Mucosa of stomach (tissue), 1 donor: Measurements from ENCODE around the gene BABAM2.

Experiments used
- H3K27me3 ChIP-seq: one replicate; pipeline ENCODE4 v1.7.0; 2013; ENCODE audit warnings: mild to moderate bottlenecking, low read length; ENCODE audit not compliant: control insufficient read depth, insufficient read depth
- H3K36me3 ChIP-seq: one replicate; pipeline ENCODE4 v1.7.0; 2013; ENCODE audit warnings: low read length; ENCODE audit not compliant: control insufficient read depth, insufficient read depth
- H3K4me1 ChIP-seq: one replicate; pipeline ENCODE4 v1.7.0; 2013; ENCODE audit warnings: mild to moderate bottlenecking, low read length; ENCODE audit not compliant: control insufficient read depth, insufficient read depth
- H3K4me3 ChIP-seq: one replicate; pipeline ENCODE4 v1.7.0; 2013; ENCODE audit warnings: low read length
- H3K9ac ChIP-seq: one replicate; pipeline ENCODE4 v1.7.0; 2013; ENCODE audit warnings: mild to moderate bottlenecking, low read length, moderate library complexity
- H3K9me3 ChIP-seq: one replicate; pipeline ENCODE4 v1.7.0; 2013; ENCODE audit warnings: mild to moderate bottlenecking, low read length, moderate library complexity; ENCODE audit not compliant: control insufficient read depth
- donor health status: Pancreatic carcinoma.

BABAM2 gene

DNA sequence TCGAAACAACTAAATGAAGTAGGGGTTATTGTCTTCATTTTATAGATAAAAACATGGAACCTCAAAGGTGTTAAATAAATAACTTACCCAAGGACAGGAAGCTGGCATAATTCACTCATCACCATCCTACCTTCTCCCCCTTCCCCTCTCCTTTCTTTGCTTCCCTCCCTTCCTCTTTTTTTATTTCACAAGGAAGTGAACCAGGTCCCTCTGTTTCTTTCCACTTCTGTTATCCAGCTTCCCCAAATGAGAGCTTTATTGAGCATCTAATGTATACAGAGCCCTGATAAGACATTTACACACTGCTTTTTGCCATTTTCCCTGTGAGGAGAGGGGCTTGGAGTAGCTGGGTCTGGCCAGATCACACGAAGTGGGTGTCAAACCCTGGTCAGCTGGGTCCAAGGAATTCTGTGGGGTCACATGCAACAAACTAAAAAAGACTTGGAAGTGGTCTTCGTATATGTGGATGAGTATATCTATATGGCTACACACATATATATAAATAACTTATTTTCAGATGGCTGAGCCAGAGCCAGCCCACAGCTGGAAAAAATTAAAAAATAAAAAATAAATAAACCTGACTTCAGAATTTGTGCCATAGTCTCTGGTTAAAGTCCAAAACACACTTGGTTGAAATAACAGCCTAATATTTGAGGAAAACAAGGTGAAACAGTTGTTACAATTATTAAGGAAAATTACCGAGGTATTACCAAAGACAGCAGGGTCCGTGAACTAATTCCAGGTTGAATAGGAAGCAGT is 452.8 kb downstream of the BABAM2 start:
- no peaks in the 10 kb centered on the region for H3K9me3 ChIP-seq
- no peaks in the 10 kb centered on the region for H3K36me3 ChIP-seq
- no peak overlapping the region for H3K4me3 ChIP-seq
- H3K9ac ChIP-seq = no peak overlapping the region
- no peaks in the 10 kb centered on the region for H3K27me3 ChIP-seq
- peaks cover 35% of the 10 kb centered on the region for H3K4me1 ChIP-seq

- H3K9me3 ChIP-seq = no peaks in the 10 kb centered on the region
- no peaks in the 10 kb centered on the region for H3K27me3 ChIP-seq
- peaks cover 28% of the 10 kb centered on the region for H3K4me1 ChIP-seq
- H3K4me3 ChIP-seq = no peak overlapping the region
- no peak overlapping the region for H3K9ac ChIP-seq
- H3K36me3 ChIP-seq = no peaks in the 10 kb centered on the region
Measured at GRCh38 chr2:28343971-28344715, 453.6 kb downstream of the BABAM2 start.

DNA sequence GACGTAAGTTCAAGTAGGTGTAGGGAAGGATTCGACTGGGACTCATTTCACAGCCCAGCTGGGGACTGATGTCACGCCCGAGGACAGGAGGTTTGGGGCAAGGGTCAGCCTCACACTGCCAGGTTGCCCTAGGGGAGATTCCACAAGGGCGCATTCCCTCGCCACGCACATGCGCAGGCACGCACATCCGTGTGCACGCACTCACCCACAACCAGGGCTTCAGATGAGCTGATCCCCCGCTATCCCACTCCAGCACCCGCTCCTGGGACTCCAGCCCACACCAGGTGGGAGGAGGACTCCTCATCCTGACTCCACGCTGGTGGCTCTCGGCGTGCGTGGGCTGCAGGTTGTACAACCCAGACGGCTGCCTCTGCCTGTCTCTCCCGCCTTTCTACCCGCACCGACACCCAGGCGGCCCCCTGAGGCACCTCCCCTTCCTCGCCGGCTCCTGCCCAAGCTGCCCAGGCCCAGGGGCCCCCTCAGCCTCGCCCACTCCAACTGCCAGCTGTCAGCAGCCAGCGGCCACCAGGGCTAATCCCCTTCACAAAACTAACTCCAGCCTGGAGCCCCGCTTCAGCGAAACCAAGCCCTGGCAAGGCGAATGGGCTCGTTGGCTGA is 454.3 kb downstream of the BABAM2 start:
- H3K4me1 ChIP-seq = peaks cover 28% of the 10 kb centered on the region
- no peaks in the 10 kb centered on the region for H3K27me3 ChIP-seq
- no peaks in the 10 kb centered on the region for H3K9me3 ChIP-seq
- no peak overlapping the region for H3K9ac ChIP-seq
- no peaks in the 10 kb centered on the region for H3K36me3 ChIP-seq
- no peak overlapping the region for H3K4me3 ChIP-seq

GRCh38 chr2:28345619-28346018 is 455.1 kb downstream of the BABAM2 start:
- no peak overlapping the region for H3K4me3 ChIP-seq
- H3K4me1 ChIP-seq = peaks cover 26% of the 10 kb centered on the region
- H3K36me3 ChIP-seq = no peaks in the 10 kb centered on the region
- no peaks in the 10 kb centered on the region for H3K9me3 ChIP-seq
- no peak overlapping the region for H3K9ac ChIP-seq
- H3K27me3 ChIP-seq = no peaks in the 10 kb centered on the region

- Histone ChIP-seq H3K4me3 (no peak overlapping the region), H3K27me3 (no peaks in the 10 kb centered on the region), H3K36me3 (no peaks in the 10 kb centered on the region), H3K9me3 (no peaks in the 10 kb centered on the region), H3K9ac (no peak overlapping the region), H3K4me1 (peaks cover 16% of the 10 kb centered on the region)
Measured at GRCh38 chr2:28346587-28346986, 456.1 kb downstream of the BABAM2 start.

DNA sequence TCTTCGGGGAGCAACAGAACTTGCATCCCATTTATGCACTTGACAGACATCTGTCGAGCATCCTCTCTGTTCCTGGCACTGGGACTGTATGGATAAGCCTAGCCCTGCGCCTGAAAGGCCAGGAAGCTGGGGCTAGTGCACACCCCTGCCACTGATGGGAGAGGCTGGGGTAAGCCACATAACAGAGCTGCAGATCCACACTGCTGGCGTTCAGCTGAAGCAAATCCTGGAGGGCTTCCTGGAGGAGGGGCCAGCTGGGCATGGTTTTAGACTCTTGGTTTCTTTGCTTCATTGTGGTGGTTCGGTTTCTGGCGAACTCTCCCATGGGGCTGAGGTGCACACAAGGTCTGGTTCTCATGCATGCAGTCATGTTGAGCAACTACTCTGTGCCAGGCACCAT is 456.7 kb downstream of the BABAM2 start:
- H3K4me1 ChIP-seq = peaks cover 10% of the 10 kb centered on the region
- H3K4me3 ChIP-seq = no peak overlapping the region
- no peaks in the 10 kb centered on the region for H3K36me3 ChIP-seq
- H3K27me3 ChIP-seq = no peaks in the 10 kb centered on the region
- no peak overlapping the region for H3K9ac ChIP-seq
- H3K9me3 ChIP-seq = no peaks in the 10 kb centered on the region

DNA sequence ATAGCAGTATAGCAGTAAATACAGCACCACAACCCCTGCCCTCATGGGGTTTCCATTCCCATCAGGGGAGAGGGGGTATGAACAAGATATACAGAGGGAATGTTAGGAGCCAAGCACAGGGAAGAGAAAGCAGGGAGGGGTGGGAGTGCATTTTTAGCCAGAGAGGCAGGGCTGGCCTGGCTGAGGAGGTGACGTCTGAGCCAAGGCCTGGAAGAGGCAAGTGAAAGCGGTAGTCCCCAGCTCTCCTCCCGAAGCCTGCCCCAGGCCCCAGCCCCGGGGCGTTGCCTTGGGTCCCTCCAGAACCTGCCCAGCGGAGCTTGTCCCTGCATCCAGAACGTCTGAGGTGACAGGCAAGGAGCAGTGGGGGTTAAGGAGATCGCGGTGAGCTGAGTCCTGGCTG is 457.1 kb downstream of the BABAM2 start:
- H3K27me3 ChIP-seq = no peaks in the 10 kb centered on the region
- H3K4me1 ChIP-seq = peaks cover 6% of the 10 kb centered on the region
- H3K36me3 ChIP-seq = no peaks in the 10 kb centered on the region
- H3K9ac ChIP-seq = no peak overlapping the region
- H3K4me3 ChIP-seq = no peak overlapping the region
- H3K9me3 ChIP-seq = no peaks in the 10 kb centered on the region

- no peaks in the 10 kb centered on the region for H3K9me3 ChIP-seq
- H3K4me3 ChIP-seq = no peak overlapping the region
- no peaks in the 10 kb centered on the region for H3K36me3 ChIP-seq
- H3K9ac ChIP-seq = no peak overlapping the region
- H3K4me1 ChIP-seq = peaks cover 6% of the 10 kb centered on the region
- H3K27me3 ChIP-seq = no peaks in the 10 kb centered on the region
Measured at GRCh38 chr2:28348149-28348567, 457.6 kb downstream of the BABAM2 start.

DNA sequence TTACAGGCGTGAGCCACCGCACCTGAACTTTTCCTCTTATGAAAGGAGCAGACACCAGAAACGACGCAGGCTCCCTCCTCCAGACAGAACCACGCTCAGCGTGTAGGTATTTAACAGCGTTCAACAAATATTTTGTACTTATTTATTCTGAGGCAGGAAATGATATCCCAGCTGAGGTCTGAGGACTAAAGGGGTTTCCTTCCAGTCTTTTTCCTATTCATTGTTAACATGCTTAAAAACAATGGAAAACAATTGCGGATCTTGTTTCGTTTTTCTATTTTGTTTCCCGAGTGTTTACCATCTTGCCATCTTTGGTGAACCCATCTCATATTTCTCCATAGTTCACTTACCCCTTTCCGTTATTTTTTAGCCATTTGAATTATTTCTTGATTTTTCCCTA is 458.4 kb downstream of the BABAM2 start:
- H3K36me3 ChIP-seq = no peaks in the 10 kb centered on the region
- no peak overlapping the region for H3K9ac ChIP-seq
- no peak overlapping the region for H3K4me3 ChIP-seq
- H3K4me1 ChIP-seq = peaks cover 6% of the 10 kb centered on the region
- no peaks in the 10 kb centered on the region for H3K27me3 ChIP-seq
- H3K9me3 ChIP-seq = no peaks in the 10 kb centered on the region

GRCh38 chr2:28349546-28350165 is 459.1 kb downstream of the BABAM2 start:
- no peaks in the 10 kb centered on the region for H3K27me3 ChIP-seq
- H3K36me3 ChIP-seq = no peaks in the 10 kb centered on the region
- no peaks in the 10 kb centered on the region for H3K9me3 ChIP-seq
- H3K9ac ChIP-seq = no peak overlapping the region
- H3K4me1 ChIP-seq = peaks cover 6% of the 10 kb centered on the region
- no peak overlapping the region for H3K4me3 ChIP-seq

- H3K9me3 ChIP-seq = no peaks in the 10 kb centered on the region
- H3K36me3 ChIP-seq = no peaks in the 10 kb centered on the region
- H3K4me1 ChIP-seq = peaks cover 9% of the 10 kb centered on the region
- H3K4me3 ChIP-seq = no peak overlapping the region
- H3K27me3 ChIP-seq = no peaks in the 10 kb centered on the region
- no peak overlapping the region for H3K9ac ChIP-seq
Measured at GRCh38 chr2:28350196-28350595, 459.7 kb downstream of the BABAM2 start.

- peaks cover 15% of the 10 kb centered on the region for H3K4me1 ChIP-seq
- H3K4me3 ChIP-seq = no peak overlapping the region
- H3K9ac ChIP-seq = no peak overlapping the region
Measured at GRCh38 chr2:28350791-28351285, 460.3 kb downstream of the BABAM2 start.

More at GRCh38 chr2:28350791-28351285, 460.3 kb downstream of the BABAM2 start:
- no peaks in the 10 kb centered on the region for H3K36me3 ChIP-seq
- H3K9me3 ChIP-seq = no peaks in the 10 kb centered on the region
- H3K27me3 ChIP-seq = no peaks in the 10 kb centered on the region
